Upper lobe of right lung (tissue), 1 donor: ENCODE measurements around the gene RCCD1. TPM values are rescaled to one million over a fixed set of nuclear protein-coding genes. Genes with fewer than 3 reads are reported as not detected.

Experiments
- ATAC-seq: fragments of 200-7000 bp; cut with Tn5 transposase; one replicate; pipeline ENCODE4 v1.9.1; 2020; ENCODE audit warnings: mild to moderate bottlenecking, moderate library complexity
- DNase-seq: peaks from one replicate; pipeline ENCODE4 v3.0.0-alpha.2; 2020
- H3K27ac ChIP-seq: fragments of 200-600 bp; one replicate; pipeline ENCODE4 v1.8.0; 2022
- H3K27me3 ChIP-seq: fragments of 200-600 bp; one replicate; pipeline ENCODE4 v1.8.0; 2022; ENCODE audit warnings: mild to moderate bottlenecking
- H3K36me3 ChIP-seq: fragments of 200-600 bp; one replicate; pipeline ENCODE4 v1.8.0; 2022
- H3K4me1 ChIP-seq: fragments of 200-600 bp; one replicate; pipeline ENCODE4 v1.8.0; 2022
- H3K4me3 ChIP-seq: fragments of 200-600 bp; one replicate; pipeline ENCODE4 v1.8.0; 2022; ENCODE audit warnings: mild to moderate bottlenecking
- H3K9me3 ChIP-seq: fragments of 200-600 bp; one replicate; pipeline ENCODE4 v1.8.0; 2022
- intact Hi-C: fragments of 100-400 bp; cut with DNase I; formaldehyde crosslinking; loops from one replicate; pipeline ENCODE4 v1.11.0; 2022
- total RNA-seq: library from RNA; stranded (reverse); fragmentation: NEBNext Ultra II Directional; extraction: Animal tissue kit (Norgen Biotek cat#: 25700); gene quantifications from one replicate; pipeline ENCODE4 v1.2.1, GENCODE V29; 2021
- TF ChIP-seq, protein P1 (sequence below): fragments of 200-600 bp; IDR thresholded peaks from one replicate; pipeline ENCODE4 v1.8.0; 2022; ENCODE audit warnings: antibody characterized with exemption
- donor health status: DM: no; HTN: yes; CAD: no; lungs with severe emphysema.

Gene RCCD1
- total RNA-seq, 1 donor from 2014 or later = 8.6 TPM

DNA sequence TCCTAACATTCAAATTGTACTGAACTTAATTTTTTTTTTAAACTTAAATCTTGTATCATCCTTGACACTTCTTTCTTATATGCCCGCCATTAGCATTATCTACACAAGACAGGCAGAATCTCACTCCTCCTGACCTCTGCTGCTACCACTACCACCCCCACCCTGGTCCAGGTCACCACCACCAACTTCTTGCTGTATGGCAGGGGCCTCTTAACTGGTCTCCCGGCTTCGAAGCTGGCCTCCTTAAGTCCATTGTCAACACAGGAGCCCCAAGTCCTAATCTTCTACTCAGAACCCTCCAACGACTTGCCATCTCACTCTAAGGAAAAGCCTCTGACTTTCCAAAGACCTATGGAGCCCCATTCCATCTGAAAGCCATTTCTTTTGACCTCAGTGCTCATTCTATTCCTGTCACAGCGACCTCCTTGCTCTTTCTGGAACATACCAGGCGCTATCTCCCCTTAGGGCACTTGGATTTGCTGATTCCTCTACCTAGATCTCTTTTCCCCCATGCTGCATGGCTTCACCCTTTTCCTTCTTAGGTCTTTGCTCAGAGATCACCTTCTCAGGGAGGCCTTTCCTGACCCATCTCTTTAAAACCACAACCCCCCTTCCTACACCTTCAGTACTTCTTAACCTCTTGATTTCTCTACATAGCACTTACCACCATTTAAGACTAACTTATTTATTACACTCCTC, 37.1 kb downstream of the RCCD1 start:
- Histone ChIP-seq H3K4me3 (no peak overlapping the region), H3K4me1 (peaks cover 7% of the 10 kb centered on the region), H3K9me3 (no peaks in the 10 kb centered on the region), H3K36me3 (no peaks in the 10 kb centered on the region), H3K27me3 (no peaks in the 10 kb centered on the region), H3K27ac (no peak overlapping the region)
- DNase-seq (no peak), ATAC-seq (no peak)
- TF ChIP-seq, protein P1, sequence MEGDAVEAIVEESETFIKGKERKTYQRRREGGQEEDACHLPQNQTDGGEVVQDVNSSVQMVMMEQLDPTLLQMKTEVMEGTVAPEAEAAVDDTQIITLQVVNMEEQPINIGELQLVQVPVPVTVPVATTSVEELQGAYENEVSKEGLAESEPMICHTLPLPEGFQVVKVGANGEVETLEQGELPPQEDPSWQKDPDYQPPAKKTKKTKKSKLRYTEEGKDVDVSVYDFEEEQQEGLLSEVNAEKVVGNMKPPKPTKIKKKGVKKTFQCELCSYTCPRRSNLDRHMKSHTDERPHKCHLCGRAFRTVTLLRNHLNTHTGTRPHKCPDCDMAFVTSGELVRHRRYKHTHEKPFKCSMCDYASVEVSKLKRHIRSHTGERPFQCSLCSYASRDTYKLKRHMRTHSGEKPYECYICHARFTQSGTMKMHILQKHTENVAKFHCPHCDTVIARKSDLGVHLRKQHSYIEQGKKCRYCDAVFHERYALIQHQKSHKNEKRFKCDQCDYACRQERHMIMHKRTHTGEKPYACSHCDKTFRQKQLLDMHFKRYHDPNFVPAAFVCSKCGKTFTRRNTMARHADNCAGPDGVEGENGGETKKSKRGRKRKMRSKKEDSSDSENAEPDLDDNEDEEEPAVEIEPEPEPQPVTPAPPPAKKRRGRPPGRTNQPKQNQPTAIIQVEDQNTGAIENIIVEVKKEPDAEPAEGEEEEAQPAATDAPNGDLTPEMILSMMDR = no peak
- intact Hi-C loops = no loop called here

DNA sequence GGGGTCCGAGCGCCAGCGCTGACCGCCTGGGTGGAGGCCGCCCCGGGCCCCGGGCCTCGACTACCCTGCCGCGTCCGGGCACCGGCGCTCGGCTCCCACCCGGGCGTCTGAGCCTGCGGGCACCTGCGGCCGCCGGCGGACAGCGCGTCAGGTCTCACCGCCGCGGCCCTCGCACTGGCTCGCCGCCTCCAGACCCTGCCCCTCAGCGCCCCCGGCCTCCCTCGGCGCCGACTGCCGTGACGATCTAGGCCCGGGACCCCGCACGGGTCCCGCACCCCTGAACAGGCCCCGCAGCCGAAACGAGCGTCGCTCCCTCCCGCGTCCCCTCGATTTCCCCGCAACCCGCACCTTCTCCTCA, 39.4 kb downstream of the RCCD1 start:
- no peaks in the 10 kb centered on the region for H3K9me3 ChIP-seq
- peak; percentile 33 for ATAC-seq
- no peaks in the 10 kb centered on the region for H3K27me3 ChIP-seq
- peak overlapping the region; percentile 91 for H3K4me3 ChIP-seq
- peaks cover 7% of the 10 kb centered on the region for H3K4me1 ChIP-seq
- TF ChIP-seq, protein P1 = no peak
- DNase-seq = peak; percentile 68
- peak overlapping the region; percentile 86 for H3K27ac ChIP-seq
- H3K36me3 ChIP-seq = peaks cover 10% of the 10 kb centered on the region
- intact Hi-C loops = no loop called here

DNA sequence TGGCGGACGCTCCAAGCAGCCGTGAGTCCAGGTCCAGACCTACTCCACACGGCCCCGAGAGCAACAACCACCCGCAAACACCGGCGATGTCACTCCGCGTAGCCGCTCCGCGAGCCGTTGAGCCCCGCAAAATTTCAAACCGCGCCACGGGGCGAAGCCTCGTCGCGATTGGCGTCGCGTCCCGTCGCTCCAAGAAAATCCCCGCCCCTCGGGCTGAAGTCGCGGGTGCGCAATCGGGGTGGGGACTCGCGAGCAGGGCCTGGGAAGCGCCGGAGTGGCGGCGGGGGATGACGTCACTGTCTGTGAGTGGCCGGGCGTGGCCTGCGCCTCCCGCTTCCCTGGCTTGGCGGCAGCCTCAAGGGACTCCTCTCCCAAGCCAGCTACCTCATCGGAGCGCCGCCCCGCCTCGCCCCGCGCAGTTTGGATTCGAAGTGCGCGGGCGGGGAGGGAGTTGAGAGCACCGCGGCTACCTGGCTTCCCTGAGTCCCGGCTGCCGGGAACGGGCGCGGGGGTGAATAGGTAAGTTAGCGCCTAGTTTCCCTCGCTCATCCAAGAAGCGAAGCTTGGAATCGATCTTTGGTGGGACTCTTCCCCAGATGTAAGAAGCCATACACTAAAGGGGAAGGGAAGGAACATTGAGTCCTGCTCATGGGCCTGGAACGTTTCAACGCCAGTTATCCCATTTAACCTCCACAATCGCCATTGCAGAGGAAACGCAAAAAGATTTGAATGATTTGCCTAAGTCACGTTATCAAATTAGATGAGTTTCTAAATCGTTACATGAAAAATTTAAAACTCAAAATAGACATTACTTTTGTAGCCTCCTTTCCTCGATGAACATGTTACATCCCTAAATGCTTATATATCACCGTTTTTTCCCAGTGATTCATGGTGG, 40.0 kb downstream of the RCCD1 start, which contains the start of gene PRC1:
Gene PRC1 (minus strand): TSS at position 119 of the 895 bp plus-strand sequence. CDS start 118 bp downstream, at position 1.
- Histone ChIP-seq H3K9me3 (no peaks in the 10 kb centered on the region), H3K4me1 (peaks cover 7% of the 10 kb centered on the region), H3K27ac (peak within 1 kb of the TSS; percentile 86), H3K27me3 (no peaks in the 10 kb centered on the region), H3K4me3 (peak within 1 kb of the TSS; percentile 91), H3K36me3 (peaks cover 16% of the 10 kb centered on the region)
- ATAC-seq (peak; percentile 99), DNase-seq (peak; percentile 99)
- TF ChIP-seq, protein P1 = no peak
- intact Hi-C loops = no loop called here

DNA sequence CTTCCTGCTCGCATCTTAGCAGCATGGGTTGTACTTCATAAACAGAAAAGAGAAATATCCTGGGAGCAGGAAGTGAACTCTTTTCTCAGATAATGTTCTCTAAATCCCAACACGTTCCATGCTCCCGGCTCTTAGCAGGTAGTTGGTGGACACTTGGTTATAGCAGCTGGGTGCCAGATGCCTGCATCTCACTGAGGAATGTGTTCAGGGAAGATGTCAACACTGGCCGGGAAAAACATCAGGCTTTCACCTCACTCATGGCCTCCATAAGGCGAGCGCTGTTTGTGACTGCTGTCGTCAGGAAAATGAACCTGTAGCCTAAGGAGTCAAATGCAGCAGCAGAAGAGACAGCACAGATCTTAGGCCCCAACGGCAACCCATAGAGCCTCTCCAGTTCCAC, 44.1 kb downstream of the RCCD1 start:
- no peaks in the 10 kb centered on the region for H3K27me3 ChIP-seq
- peaks cover 57% of the 10 kb centered on the region for H3K36me3 ChIP-seq
- no peaks in the 10 kb centered on the region for H3K9me3 ChIP-seq
- no peak overlapping the region for H3K27ac ChIP-seq
- H3K4me3 ChIP-seq = no peak overlapping the region
- DNase-seq (no peak), ATAC-seq (no peak)
- peaks cover 7% of the 10 kb centered on the region for H3K4me1 ChIP-seq
- TF ChIP-seq, protein P1 = no peak
- intact Hi-C loops = no loop called here

DNA sequence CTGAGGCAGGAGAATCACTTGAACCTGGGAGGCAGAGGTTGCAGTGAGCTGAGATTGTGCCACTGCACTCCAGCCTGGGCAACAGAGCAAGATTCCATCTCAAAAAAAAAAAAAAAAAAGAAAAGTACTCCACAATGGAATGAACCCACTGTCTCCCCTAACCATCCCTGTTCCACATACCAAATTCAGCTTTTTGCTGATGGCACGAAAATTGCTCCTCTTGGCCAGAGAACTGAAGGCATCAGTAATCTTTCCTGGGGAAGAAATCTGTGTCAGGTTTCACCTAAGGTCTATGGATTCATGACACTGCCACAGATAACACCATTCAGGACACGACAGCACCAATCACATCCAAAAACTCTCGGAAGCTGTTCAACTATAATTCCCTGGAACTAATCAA, 46.5 kb downstream of the RCCD1 start:
- Histone ChIP-seq H3K27ac (no peak overlapping the region), H3K36me3 (peaks cover 82% of the 10 kb centered on the region), H3K4me1 (no peaks in the 10 kb centered on the region), H3K27me3 (no peaks in the 10 kb centered on the region), H3K9me3 (no peaks in the 10 kb centered on the region), H3K4me3 (no peak overlapping the region)
- intact Hi-C loops = no loop called here
- no peak for ATAC-seq
- no peak for DNase-seq
- TF ChIP-seq, protein P1 = no peak
